Measurements from ENCODE around the gene KCNIP4. TPM values are rescaled to one million over a fixed set of nuclear protein-coding genes. Genes with fewer than 3 reads are reported as not detected.

Gene KCNIP4
- polyA plus RNA-seq, 2 donors, result 0.12 TPM; not detected in 1

GRCh38 chr4:21544955-21545354 is 403.6 kb downstream of the KCNIP4 start:
- Histone ChIP-seq H3K4me1 (ENCODE audit: control insufficient read depth in 2 of 2, insufficient read depth in 2 of 2, low read length in 1 of 2) (no peaks in the 10 kb centered on the region), H3K27me3 (ENCODE audit: control insufficient read depth in 1 of 2, insufficient read depth in 2 of 2, low read length in 2 of 2) (no peaks in the 10 kb centered on the region), H3K36me3 (ENCODE audit: control insufficient read depth in 2 of 2, insufficient read depth in 2 of 2, low read length in 1 of 2) (no peaks in the 10 kb centered on the region), H3K9me3 (ENCODE audit: control insufficient read depth in 2 of 2, insufficient read depth in 1 of 2, low read depth in 1 of 2, low read length in 1 of 2) (no peaks in the 10 kb centered on the region), H3K4me3 (ENCODE audit: low read depth in 1 of 2, low read length in 2 of 2) (no peak overlapping the region), H3K27ac (ENCODE audit: low read depth in 2 of 2, low read length in 1 of 2) (no peak overlapping the region)
- WGBS, 2 donors, result 66 to 77% methylated on average over 3 of the region's 3 CpGs

- Histone ChIP-seq H3K4me1 (ENCODE audit: control insufficient read depth in 2 of 2, insufficient read depth in 2 of 2, low read length in 1 of 2) (no peaks in the 10 kb centered on the region), H3K4me3 (ENCODE audit: low read depth in 1 of 2, low read length in 2 of 2) (no peak overlapping the region), H3K9me3 (ENCODE audit: control insufficient read depth in 2 of 2, insufficient read depth in 1 of 2, low read depth in 1 of 2, low read length in 1 of 2) (no peaks in the 10 kb centered on the region), H3K36me3 (ENCODE audit: control insufficient read depth in 2 of 2, insufficient read depth in 2 of 2, low read length in 1 of 2) (no peaks in the 10 kb centered on the region), H3K27ac (ENCODE audit: low read depth in 2 of 2, low read length in 1 of 2) (no peak overlapping the region), H3K27me3 (ENCODE audit: control insufficient read depth in 1 of 2, insufficient read depth in 2 of 2, low read length in 2 of 2) (no peaks in the 10 kb centered on the region)
- 15 to 16% methylated on average over 1 of the region's 1 CpG for WGBS, 2 donors
Measured at GRCh38 chr4:21544415-21544814, 404.2 kb downstream of the KCNIP4 start.

- WGBS, 2 donors, result 71 to 75% methylated on average over 3 of the region's 3 CpGs
Measured at GRCh38 chr4:21543514-21543913, 405.1 kb downstream of the KCNIP4 start.

GRCh38 chr4:21535898-21536297 is 412.7 kb downstream of the KCNIP4 start:
- H3K36me3 ChIP-seq (ENCODE audit: control insufficient read depth in 2 of 2, insufficient read depth in 2 of 2, low read length in 1 of 2), result no peaks in the 10 kb centered on the region
- no peaks in the 10 kb centered on the region for H3K9me3 ChIP-seq (ENCODE audit: control insufficient read depth in 2 of 2, insufficient read depth in 1 of 2, low read depth in 1 of 2, low read length in 1 of 2)
- H3K27ac ChIP-seq (ENCODE audit: low read depth in 2 of 2, low read length in 1 of 2), result no peak overlapping the region
- H3K27me3 ChIP-seq (ENCODE audit: control insufficient read depth in 1 of 2, insufficient read depth in 2 of 2, low read length in 2 of 2), result no peaks in the 10 kb centered on the region
- WGBS, 2 donors, result 67 to 75% methylated on average over 3 of the region's 3 CpGs
- H3K4me1 ChIP-seq (ENCODE audit: control insufficient read depth in 2 of 2, insufficient read depth in 2 of 2, low read length in 1 of 2), result no peaks in the 10 kb centered on the region
- no peak overlapping the region for H3K4me3 ChIP-seq (ENCODE audit: low read depth in 1 of 2, low read length in 2 of 2)

More at GRCh38 chr4:21543514-21543913, 405.1 kb downstream of the KCNIP4 start:
- Histone ChIP-seq H3K4me1 (ENCODE audit: control insufficient read depth in 2 of 2, insufficient read depth in 2 of 2, low read length in 1 of 2) (no peaks in the 10 kb centered on the region), H3K9me3 (ENCODE audit: control insufficient read depth in 2 of 2, insufficient read depth in 1 of 2, low read depth in 1 of 2, low read length in 1 of 2) (no peaks in the 10 kb centered on the region), H3K27me3 (ENCODE audit: control insufficient read depth in 1 of 2, insufficient read depth in 2 of 2, low read length in 2 of 2) (no peaks in the 10 kb centered on the region), H3K27ac (ENCODE audit: low read depth in 2 of 2, low read length in 1 of 2) (no peak overlapping the region), H3K36me3 (ENCODE audit: control insufficient read depth in 2 of 2, insufficient read depth in 2 of 2, low read length in 1 of 2) (no peaks in the 10 kb centered on the region), H3K4me3 (ENCODE audit: low read depth in 1 of 2, low read length in 2 of 2) (no peak overlapping the region)

GRCh38 chr4:21531048-21531447 is 417.5 kb downstream of the KCNIP4 start:
- Histone ChIP-seq H3K36me3 (ENCODE audit: control insufficient read depth in 2 of 2, insufficient read depth in 2 of 2, low read length in 1 of 2) (no peaks in the 10 kb centered on the region), H3K27ac (ENCODE audit: low read depth in 2 of 2, low read length in 1 of 2) (no peak overlapping the region), H3K9me3 (ENCODE audit: control insufficient read depth in 2 of 2, insufficient read depth in 1 of 2, low read depth in 1 of 2, low read length in 1 of 2) (no peaks in the 10 kb centered on the region), H3K4me3 (ENCODE audit: low read depth in 1 of 2, low read length in 2 of 2) (no peak overlapping the region), H3K27me3 (ENCODE audit: control insufficient read depth in 1 of 2, insufficient read depth in 2 of 2, low read length in 2 of 2) (no peaks in the 10 kb centered on the region), H3K4me1 (ENCODE audit: control insufficient read depth in 2 of 2, insufficient read depth in 2 of 2, low read length in 1 of 2) (no peaks in the 10 kb centered on the region)

GRCh38 chr4:21529214-21529613 is 419.4 kb downstream of the KCNIP4 start:
- Histone ChIP-seq H3K27ac (ENCODE audit: low read depth in 2 of 2, low read length in 1 of 2) (no peak overlapping the region), H3K36me3 (ENCODE audit: control insufficient read depth in 2 of 2, insufficient read depth in 2 of 2, low read length in 1 of 2) (no peaks in the 10 kb centered on the region), H3K27me3 (ENCODE audit: control insufficient read depth in 1 of 2, insufficient read depth in 2 of 2, low read length in 2 of 2) (no peaks in the 10 kb centered on the region), H3K9me3 (ENCODE audit: control insufficient read depth in 2 of 2, insufficient read depth in 1 of 2, low read depth in 1 of 2, low read length in 1 of 2) (no peaks in the 10 kb centered on the region), H3K4me3 (ENCODE audit: low read depth in 1 of 2, low read length in 2 of 2) (no peak overlapping the region), H3K4me1 (ENCODE audit: control insufficient read depth in 2 of 2, insufficient read depth in 2 of 2, low read length in 1 of 2) (no peaks in the 10 kb centered on the region)
- 50 to 62% methylated on average over 1 of the region's 1 CpG for WGBS, 2 donors

GRCh38 chr4:21522296-21522695 is 426.3 kb downstream of the KCNIP4 start:
- no peak overlapping the region for H3K4me3 ChIP-seq (ENCODE audit: low read depth in 1 of 2, low read length in 2 of 2)
- no peak overlapping the region for H3K27ac ChIP-seq (ENCODE audit: low read depth in 2 of 2, low read length in 1 of 2)
- H3K27me3 ChIP-seq (ENCODE audit: control insufficient read depth in 1 of 2, insufficient read depth in 2 of 2, low read length in 2 of 2), result peaks cover 0 to 3% of the 10 kb centered on the region in 2 donors
- no peaks in the 10 kb centered on the region for H3K36me3 ChIP-seq (ENCODE audit: control insufficient read depth in 2 of 2, insufficient read depth in 2 of 2, low read length in 1 of 2)
- WGBS, 2 donors, result 84 to 85% methylated on average over 3 of the region's 3 CpGs
- H3K4me1 ChIP-seq (ENCODE audit: control insufficient read depth in 2 of 2, insufficient read depth in 2 of 2, low read length in 1 of 2), result no peaks in the 10 kb centered on the region
- H3K9me3 ChIP-seq (ENCODE audit: control insufficient read depth in 2 of 2, insufficient read depth in 1 of 2, low read depth in 1 of 2, low read length in 1 of 2), result no peaks in the 10 kb centered on the region

- no peaks in the 10 kb centered on the region for H3K36me3 ChIP-seq (ENCODE audit: control insufficient read depth in 2 of 2, insufficient read depth in 2 of 2, low read length in 1 of 2)
- 52 to 56% methylated on average over 5 of the region's 5 CpGs for WGBS, 2 donors
- H3K4me3 ChIP-seq (ENCODE audit: low read depth in 1 of 2, low read length in 2 of 2), result no peak overlapping the region
- no peaks in the 10 kb centered on the region for H3K9me3 ChIP-seq (ENCODE audit: control insufficient read depth in 2 of 2, insufficient read depth in 1 of 2, low read depth in 1 of 2, low read length in 1 of 2)
- H3K27me3 ChIP-seq (ENCODE audit: control insufficient read depth in 1 of 2, insufficient read depth in 2 of 2, low read length in 2 of 2), result no peaks in the 10 kb centered on the region
- H3K4me1 ChIP-seq (ENCODE audit: control insufficient read depth in 2 of 2, insufficient read depth in 2 of 2, low read length in 1 of 2), result no peaks in the 10 kb centered on the region
- H3K27ac ChIP-seq (ENCODE audit: low read depth in 2 of 2, low read length in 1 of 2), result no peak overlapping the region
Measured at GRCh38 chr4:21517126-21517859, 431.3 kb downstream of the KCNIP4 start.

GRCh38 chr4:21514022-21514694 is 434.4 kb downstream of the KCNIP4 start:
- Histone ChIP-seq H3K27ac (ENCODE audit: low read depth in 2 of 2, low read length in 1 of 2) (no peak overlapping the region), H3K36me3 (ENCODE audit: control insufficient read depth in 2 of 2, insufficient read depth in 2 of 2, low read length in 1 of 2) (no peaks in the 10 kb centered on the region), H3K27me3 (ENCODE audit: control insufficient read depth in 1 of 2, insufficient read depth in 2 of 2, low read length in 2 of 2) (no peaks in the 10 kb centered on the region), H3K4me1 (ENCODE audit: control insufficient read depth in 2 of 2, insufficient read depth in 2 of 2, low read length in 1 of 2) (no peaks in the 10 kb centered on the region), H3K9me3 (ENCODE audit: control insufficient read depth in 2 of 2, insufficient read depth in 1 of 2, low read depth in 1 of 2, low read length in 1 of 2) (no peaks in the 10 kb centered on the region), H3K4me3 (ENCODE audit: low read depth in 1 of 2, low read length in 2 of 2) (no peak overlapping the region)
- 56 to 64% methylated on average over 4 of the region's 4 CpGs for WGBS, 2 donors

GRCh38 chr4:21512353-21512752 is 436.2 kb downstream of the KCNIP4 start:
- H3K9me3 ChIP-seq (ENCODE audit: control insufficient read depth in 2 of 2, insufficient read depth in 1 of 2, low read depth in 1 of 2, low read length in 1 of 2), result no peaks in the 10 kb centered on the region
- H3K4me1 ChIP-seq (ENCODE audit: control insufficient read depth in 2 of 2, insufficient read depth in 2 of 2, low read length in 1 of 2), result no peaks in the 10 kb centered on the region
- no peaks in the 10 kb centered on the region for H3K27me3 ChIP-seq (ENCODE audit: control insufficient read depth in 1 of 2, insufficient read depth in 2 of 2, low read length in 2 of 2)
- H3K36me3 ChIP-seq (ENCODE audit: control insufficient read depth in 2 of 2, insufficient read depth in 2 of 2, low read length in 1 of 2), result no peaks in the 10 kb centered on the region
- 87 to 90% methylated on average over 1 of the region's 1 CpG for WGBS, 2 donors
- no peak overlapping the region for H3K4me3 ChIP-seq (ENCODE audit: low read depth in 1 of 2, low read length in 2 of 2)
- no peak overlapping the region for H3K27ac ChIP-seq (ENCODE audit: low read depth in 2 of 2, low read length in 1 of 2)
